A673 (cell line): ENCODE data around the gene FAM13A. TPM values are rescaled to one million over a fixed set of nuclear protein-coding genes. Genes with fewer than 3 reads are reported as not detected.

ENCODE experiments used
- BruUV-seq: library from RNA; stranded (reverse); fragments of 400-500 nt; replicated peaks from 2 replicates; lab custom pipeline; 2021; lab: Mats Ljungman, UMichigan
- CTCF ChIA-PET: fragments of 300-600 bp; sonication (Branson Sonifier 250); formaldehyde crosslinking; loops from one replicate; lab custom pipeline; 2022; ENCODE audit warnings: antibody characterized with exemption; lab: Charles Lee
- POLR2A ChIA-PET: fragments of 300-600 bp; sonication (Branson Sonifier 250); formaldehyde crosslinking; loops from one replicate; lab custom pipeline; 2022; ENCODE audit warnings: antibody characterized with exemption; ENCODE audit not compliant: low non-redundant PET; lab: Charles Lee
- DNase-seq: peaks from one replicate; pipeline ENCODE4 v3.0.0-alpha.2; 2015; ENCODE audit warnings: low spot score
- H3K27ac ChIP-seq: fragments of 200-600 bp; sonication (generic); 2 replicates; pipeline ENCODE4 v1.5.1; 2016; ENCODE audit warnings: mixed run types, low read depth, mild to moderate bottlenecking, mixed read lengths, antibody characterized with exemption, low read length; ENCODE audit not compliant: poor library complexity, severe bottlenecking
- H3K27me3 ChIP-seq: fragments of 200-600 bp; sonication (generic); replicated peaks from 2 replicates; pipeline ENCODE4 v1.6.1; 2017; ENCODE audit warnings: mixed run types, low read depth, mild to moderate bottlenecking, mixed read lengths, antibody characterized with exemption, low read length; ENCODE audit not compliant: insufficient read depth, poor library complexity
- H3K36me3 ChIP-seq: fragments of 200-600 bp; sonication (generic); 2 replicates; pipeline ENCODE4 v1.6.1; 2016; ENCODE audit warnings: mixed run types, mild to moderate bottlenecking, mixed read lengths, antibody characterized with exemption, low read length; ENCODE audit not compliant: insufficient read depth, poor library complexity, severe bottlenecking
- H3K4me1 ChIP-seq: fragments of 200-600 bp; sonication (generic); 2 replicates; pipeline ENCODE4 v1.6.1; 2017; ENCODE audit warnings: mixed run types, mild to moderate bottlenecking, mixed read lengths, antibody characterized with exemption, low read length; ENCODE audit not compliant: insufficient read depth, poor library complexity, severe bottlenecking
- H3K4me3 ChIP-seq: fragments of 200-600 bp; sonication (generic); 2 replicates; pipeline ENCODE4 v1.5.1; 2016; ENCODE audit warnings: low read depth, mixed run types, mild to moderate bottlenecking, mixed read lengths, low read length; ENCODE audit not compliant: poor library complexity, severe bottlenecking
- H3K9me3 ChIP-seq: fragments of 200-600 bp; sonication (generic); 2 replicates; pipeline ENCODE4 v1.6.1; 2016; ENCODE audit warnings: mixed run types, low read depth, mild to moderate bottlenecking, mixed read lengths, antibody characterized with exemption, low read length; ENCODE audit not compliant: poor library complexity, severe bottlenecking
- CTCF ChIP-seq: fragments of 300-800, 200-600 bp; sonication (generic); conservative IDR thresholded peaks from 2 replicates; pipeline ENCODE4 v1.5.1; 2017; ENCODE audit warnings: low read depth, mild to moderate bottlenecking, antibody characterized with exemption, low read length, moderate library complexity, mixed read lengths
- EZH2 ChIP-seq: fragments of 200-600 bp; sonication (generic); IDR thresholded peaks from 2 replicates; pipeline ENCODE4 v1.6.1; 2017; ENCODE audit warnings: borderline replicate concordance, low read depth, mild to moderate bottlenecking, mixed read lengths, antibody characterized with exemption, low read length; ENCODE audit not compliant: poor library complexity, severe bottlenecking
- intact Hi-C: fragments of 100-400 bp; cut with micrococcal nuclease; formaldehyde crosslinking; loops from one replicate; pipeline ENCODE4 v1.10.0; 2022; ENCODE audit not compliant: unreplicated experiment
- total RNA-seq: library from RNA; stranded (reverse); gene quantifications from 2 replicates; pipeline ENCODE4 v1.2.3, GENCODE V29; 2021

Gene FAM13A
- total RNA-seq, 1 experiment from 2014 or later: 15.5 TPM

GRCh38 chr4:88744609-88745008 lies 312.4 kb downstream of the FAM13A start:
- intact Hi-C loops: no loop called here
- ChIA-PET POLR2A (no interaction called here), CTCF (no interaction called here)
- no peak for DNase-seq
- Histone ChIP-seq H3K4me3 (no peak overlapping the region), H3K9me3 (no peaks in the 10 kb centered on the region), H3K36me3 (peaks cover 4% of the 10 kb centered on the region), H3K4me1 (no peaks in the 10 kb centered on the region), H3K27ac (no peak overlapping the region), H3K27me3 (no peaks in the 10 kb centered on the region)
- TF ChIP-seq EZH2 (no peak), CTCF (no peak)
- BruUV-seq: no TSS peak

GRCh38 chr4:88743696-88744095 lies 313.3 kb downstream of the FAM13A start:
- no TSS peak for BruUV-seq
- intact Hi-C loops: no loop called here
- TF ChIP-seq CTCF (no peak), EZH2 (no peak)
- H3K27me3 ChIP-seq: no peaks in the 10 kb centered on the region
- no peak overlapping the region for H3K4me3 ChIP-seq
- H3K36me3 ChIP-seq: no peaks in the 10 kb centered on the region
- no peaks in the 10 kb centered on the region for H3K4me1 ChIP-seq
- H3K9me3 ChIP-seq: no peaks in the 10 kb centered on the region
- DNase-seq: no peak
- H3K27ac ChIP-seq: no peak overlapping the region
- CTCF ChIA-PET: no interaction called here
- POLR2A ChIA-PET: no interaction called here

- no peaks in the 10 kb centered on the region for H3K4me1 ChIP-seq
Measured at GRCh38 chr4:88742561-88742960, 314.4 kb downstream of the FAM13A start.

More at GRCh38 chr4:88742561-88742960, 314.4 kb downstream of the FAM13A start:
- Histone ChIP-seq H3K9me3 (no peaks in the 10 kb centered on the region), H3K4me3 (no peak overlapping the region), H3K36me3 (no peaks in the 10 kb centered on the region), H3K27me3 (no peaks in the 10 kb centered on the region), H3K27ac (no peak overlapping the region)
- TF ChIP-seq EZH2: no peak
- no peak for TF ChIP-seq CTCF
- ChIA-PET POLR2A (no interaction called here), CTCF (no interaction called here)
- no peak for DNase-seq
- no TSS peak for BruUV-seq
- intact Hi-C loops: no loop called here
